Mesothelial cell of epicardium (in vitro differentiated cells): ENCODE results near the gene CDV3. TPM values are rescaled to one million over a fixed set of nuclear protein-coding genes. Genes with fewer than 3 reads are reported as not detected.

Experiments used
- DNase-seq, 2 experiments: peaks; one replicate each; pipeline ENCODE4 v3.0.0; 2021; ENCODE audit warnings: low spot score in 2 of 2; ENCODE audit not compliant: unreplicated experiment in 2 of 2
- H3K27ac Mint-ChIP-seq: 2 replicates; pipeline ENCODE4 v1.8.0; 2021; ENCODE audit warnings: mixed read lengths
- H3K27me3 Mint-ChIP-seq: 2 replicates; pipeline ENCODE4 v1.8.0; 2021; ENCODE audit warnings: low read depth, mixed read lengths
- H3K36me3 Mint-ChIP-seq: 2 replicates; pipeline ENCODE4 v1.8.0; 2021; ENCODE audit warnings: mixed read lengths
- H3K4me1 Mint-ChIP-seq: 2 replicates; pipeline ENCODE4 v1.8.0; 2021; ENCODE audit warnings: mixed read lengths
- H3K4me3 Mint-ChIP-seq: 2 replicates; pipeline ENCODE4 v1.8.0; 2021; ENCODE audit warnings: mild to moderate bottlenecking, moderate library complexity, mixed read lengths
- H3K9me3 Mint-ChIP-seq: 2 replicates; pipeline ENCODE4 v1.8.0; 2021; ENCODE audit warnings: mixed read lengths
- CTCF ChIP-seq: fragments of 200-600 bp; sonication (generic); IDR thresholded peaks from one replicate; pipeline ENCODE4 v1.5.0; 2021; ENCODE audit warnings: antibody characterized with exemption; ENCODE audit not compliant: unreplicated experiment
- total RNA-seq: library from RNA; stranded (reverse); gene quantifications from 3 replicates; pipeline ENCODE4 v1.2.1, GENCODE V29; 2021

CDV3 gene
- total RNA-seq, 1 donor from 2014 or later: 127 TPM

- Mint-ChIP-seq H3K27ac (peak overlapping the region; percentile 92), H3K9me3 (no peaks in the 10 kb centered on the region), H3K36me3 (peaks cover 2% of the 10 kb centered on the region), H3K27me3 (no peaks in the 10 kb centered on the region), H3K4me1 (peaks cover 39% of the 10 kb centered on the region), H3K4me3 (no peak overlapping the region)
- no peak for DNase-seq
- no peak for TF ChIP-seq CTCF
These were observed 2.6 kb upstream of the CDV3 start for GRCh38 chr3:133570937-133571320.

GRCh38 chr3:133572158-133573053 lies 1.1 kb upstream of the CDV3 start:
- no peaks in the 10 kb centered on the region for H3K9me3 Mint-ChIP-seq
- no peaks in the 10 kb centered on the region for H3K27me3 Mint-ChIP-seq
- peak overlapping the region; percentile 71 for H3K4me3 Mint-ChIP-seq
- no peak for DNase-seq
- H3K27ac Mint-ChIP-seq: peak overlapping the region; percentile 97
- H3K4me1 Mint-ChIP-seq: peaks cover 49% of the 10 kb centered on the region
- H3K36me3 Mint-ChIP-seq: peaks cover 10% of the 10 kb centered on the region
- TF ChIP-seq CTCF: no peak

- Mint-ChIP-seq H3K4me3 (peak overlapping the region; percentile 71), H3K27ac (peak overlapping the region; percentile 97), H3K9me3 (no peaks in the 10 kb centered on the region), H3K36me3 (peaks cover 15% of the 10 kb centered on the region), H3K27me3 (no peaks in the 10 kb centered on the region), H3K4me1 (peaks cover 51% of the 10 kb centered on the region)
- peak; percentile 99 to 100 for DNase-seq
- no peak for TF ChIP-seq CTCF
These were observed 345 bp upstream of the CDV3 start for GRCh38 chr3:133573054-133573628.

- peaks cover 17% of the 10 kb centered on the region for H3K36me3 Mint-ChIP-seq
- H3K9me3 Mint-ChIP-seq: no peaks in the 10 kb centered on the region
These were observed 885 bp downstream of the CDV3 start for GRCh38 chr3:133574260-133574881.

GRCh38 chr3:133575086-133575485 lies 1.6 kb downstream of the CDV3 start:
- peaks cover 51% of the 10 kb centered on the region for H3K4me1 Mint-ChIP-seq
- no peaks in the 10 kb centered on the region for H3K27me3 Mint-ChIP-seq
- H3K9me3 Mint-ChIP-seq: no peaks in the 10 kb centered on the region
- H3K27ac Mint-ChIP-seq: peak overlapping the region; percentile 98
- H3K4me3 Mint-ChIP-seq: peak overlapping the region; percentile 89
- no peak for TF ChIP-seq CTCF
- DNase-seq: no peak
- H3K36me3 Mint-ChIP-seq: peaks cover 18% of the 10 kb centered on the region

More at GRCh38 chr3:133574260-133574881, 885 bp downstream of the CDV3 start:
- Mint-ChIP-seq H3K4me3 (peak overlapping the region; percentile 89), H3K27me3 (no peaks in the 10 kb centered on the region), H3K27ac (peak overlapping the region; percentile 98), H3K4me1 (peaks cover 56% of the 10 kb centered on the region)
- no peak for TF ChIP-seq CTCF
- peak; percentile 35 to 66 for DNase-seq
